ENCODE measurements around the gene TIMM10B.

TIMM10B gene

DNA sequence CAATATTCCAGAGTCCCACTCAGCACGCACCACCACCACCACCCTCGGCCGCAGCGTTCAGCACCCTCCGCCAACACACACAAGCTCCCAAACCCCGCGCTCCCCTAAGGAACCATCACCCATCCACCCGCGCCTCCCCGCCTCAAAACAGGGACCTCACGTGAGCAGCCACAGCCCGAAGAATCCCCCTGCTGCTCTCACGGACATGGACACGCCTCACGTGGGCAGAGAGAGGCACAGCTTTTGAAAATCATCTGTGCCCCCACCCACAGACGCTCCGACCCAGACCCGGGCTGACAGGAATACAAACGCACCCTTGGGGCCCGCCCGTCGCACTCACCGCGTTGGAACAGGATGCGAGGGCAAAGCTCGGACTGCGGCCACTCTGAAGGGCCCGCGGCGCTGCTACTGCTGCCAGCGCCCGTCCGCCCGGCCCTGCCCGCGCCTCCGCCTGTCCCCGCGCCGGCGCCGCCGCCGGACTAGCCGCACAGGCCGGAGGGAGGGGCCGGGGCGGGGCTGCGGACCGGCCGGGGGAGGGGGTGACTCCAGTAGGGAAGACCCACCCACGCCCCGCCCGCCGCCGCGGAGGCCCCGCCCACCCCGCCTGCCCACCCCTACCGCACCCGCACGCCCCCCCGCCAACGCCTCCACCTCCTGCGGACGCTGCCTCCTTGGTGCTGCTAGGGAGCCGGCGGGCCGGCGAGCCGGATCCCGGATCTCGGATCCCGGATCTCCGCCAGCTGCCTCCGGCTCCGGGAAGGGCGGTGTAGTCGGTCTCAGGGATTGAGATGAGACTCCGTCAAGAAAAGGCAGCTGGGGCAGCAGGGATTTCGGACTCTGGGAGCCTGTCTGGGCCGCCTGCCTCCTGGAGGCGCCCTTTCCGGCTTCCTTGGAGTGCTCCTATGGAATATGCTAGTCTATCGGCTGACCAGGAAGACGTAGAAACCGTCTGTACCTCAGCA is 7.6 kb upstream of the TIMM10B start, which contains the start of gene TRIM3:
Gene TRIM3 (minus strand): TSS at position 491 of the 962 bp plus-strand sequence. CDS start 8,246 bp downstream, outside the sequence.
- FAIRE-seq, result no peak

DNA sequence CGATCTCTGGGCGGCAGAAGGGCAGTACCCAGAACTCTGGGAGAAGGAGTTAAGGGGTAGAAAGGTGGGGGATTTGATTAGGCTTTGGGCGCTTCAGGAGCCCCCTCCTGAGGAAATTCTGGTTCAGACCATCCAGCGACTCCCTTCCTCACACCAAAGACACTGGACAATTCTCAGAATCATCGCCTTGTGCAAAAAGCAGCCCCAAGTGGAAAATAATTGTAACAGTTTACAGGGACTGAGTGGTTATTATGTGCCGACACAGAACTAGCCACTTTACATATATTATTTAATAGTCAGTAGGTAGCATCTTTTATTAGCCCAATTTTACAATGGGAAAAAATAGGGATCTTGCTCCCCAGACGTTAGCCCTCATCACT is 6.9 kb upstream of the TIMM10B start:
- no peak for FAIRE-seq

DNA sequence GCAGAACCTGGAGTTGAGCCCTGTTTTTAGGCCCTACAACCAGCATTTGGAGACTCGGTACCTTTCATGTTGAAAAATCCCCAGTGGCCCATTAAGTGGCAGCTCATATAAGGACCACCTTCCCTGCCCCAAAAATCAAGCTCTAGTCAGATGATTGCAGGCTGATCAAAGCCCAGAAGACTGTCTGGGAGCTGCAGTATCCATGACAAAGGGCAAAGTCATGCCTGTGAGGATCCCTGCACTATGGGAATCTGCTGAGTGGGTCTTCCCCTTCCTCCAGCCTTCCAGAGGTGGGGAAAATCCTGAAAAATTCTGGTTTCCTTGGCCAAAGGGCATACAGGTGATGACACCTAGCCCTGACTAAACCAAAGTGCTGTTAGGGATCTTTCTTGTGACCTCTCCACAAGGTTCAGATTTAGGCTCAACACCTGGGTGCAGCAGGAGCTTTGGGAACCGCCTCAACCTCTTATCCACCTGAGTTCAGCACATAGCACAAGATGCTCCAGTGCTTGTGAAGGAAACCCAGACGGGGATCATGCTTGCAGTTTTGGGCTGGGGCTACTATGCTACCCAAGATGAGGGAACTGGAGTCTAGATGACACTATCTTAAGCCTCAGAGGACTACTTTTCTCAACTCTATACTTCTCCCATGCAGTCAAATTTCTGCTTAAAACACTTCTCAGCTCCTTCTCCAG is 6.3 kb upstream of the TIMM10B start:
- no peak for FAIRE-seq

DNA sequence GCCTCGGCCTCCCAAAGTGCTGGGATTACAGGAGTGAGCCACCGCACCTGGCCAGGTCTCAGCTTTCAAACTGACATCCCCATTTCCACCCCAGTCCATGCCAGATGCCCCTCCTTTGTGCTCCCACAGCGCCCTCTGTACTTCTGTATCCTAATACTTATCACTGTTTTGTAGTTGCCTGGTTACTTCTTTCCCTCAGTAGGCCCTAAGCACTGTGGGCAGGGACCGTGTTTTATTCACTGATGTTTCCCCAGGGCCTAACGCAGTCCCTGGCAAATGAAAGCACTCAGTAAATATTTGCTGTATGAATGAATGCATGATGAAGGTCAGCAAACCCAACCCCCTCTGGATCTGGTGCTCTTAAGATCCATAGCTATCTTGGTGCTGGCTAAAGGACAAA is 5.4 kb upstream of the TIMM10B start:
- FAIRE-seq, result no peak

DNA sequence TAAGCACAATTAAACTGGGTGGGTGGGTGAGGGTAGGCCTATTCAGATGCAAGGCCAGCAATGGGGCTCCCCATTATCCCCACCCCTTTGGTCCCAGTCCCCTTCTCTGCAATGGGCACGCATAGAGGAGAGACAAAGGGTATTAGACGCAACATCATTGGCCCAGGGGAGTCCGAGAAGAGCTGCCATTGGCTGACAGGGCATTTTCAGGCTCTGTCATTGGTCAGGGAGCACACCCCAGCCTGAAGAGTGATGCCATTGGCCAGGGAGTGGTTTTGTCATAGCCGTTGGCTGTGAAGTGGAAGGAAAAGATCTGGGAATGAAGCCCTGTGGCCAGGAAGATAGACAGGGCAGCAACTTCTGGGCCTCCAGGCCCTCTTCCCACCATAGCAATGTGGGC is 4.7 kb upstream of the TIMM10B start:
- FAIRE-seq, result no peak

DNA sequence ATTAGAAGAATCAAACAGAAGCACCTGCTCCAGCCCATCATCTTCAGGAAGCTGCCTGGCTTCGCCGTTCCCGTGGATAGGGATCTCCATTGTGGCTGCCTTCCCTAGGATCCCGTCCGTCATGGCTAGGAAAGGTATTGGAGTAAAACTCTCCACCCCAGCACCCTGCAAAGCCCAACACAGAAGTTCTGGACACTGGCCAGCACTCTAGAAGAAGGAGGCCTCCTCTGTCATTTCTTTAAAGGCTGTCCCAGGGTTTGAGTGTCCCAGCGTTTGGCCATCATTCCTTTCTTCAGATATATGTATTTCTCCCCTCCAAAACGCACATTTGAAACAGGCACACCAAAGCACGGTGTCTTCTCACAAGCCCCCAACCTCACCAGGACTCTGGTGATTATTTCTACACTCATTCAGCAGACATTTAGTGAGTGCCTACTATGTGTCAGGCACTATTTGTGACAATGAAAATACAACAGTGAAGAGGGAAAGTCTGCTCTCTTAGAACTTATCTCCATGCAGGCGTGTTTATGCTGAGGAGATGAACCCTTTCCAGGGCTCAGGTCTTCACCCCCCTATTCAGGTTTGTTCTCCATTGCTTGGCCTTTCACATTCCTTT is 894 bp upstream of the TIMM10B start:
- no peak for FAIRE-seq

DNA sequence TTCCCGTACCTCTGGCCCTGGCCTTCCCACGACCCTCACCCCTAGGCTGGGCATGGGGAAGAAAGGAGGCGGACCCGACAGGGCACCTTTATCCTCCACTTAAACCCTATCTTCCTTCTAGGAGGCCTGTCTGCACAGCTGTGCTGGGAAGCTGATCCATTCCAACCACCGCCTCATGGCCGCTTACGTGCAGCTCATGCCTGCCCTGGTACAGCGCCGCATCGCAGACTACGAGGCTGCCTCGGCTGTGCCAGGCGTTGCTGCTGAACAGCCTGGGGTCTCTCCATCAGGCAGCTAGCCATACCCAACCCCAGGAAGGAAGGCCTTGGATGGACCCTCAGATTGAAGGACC is 599 bp downstream of the TIMM10B start:
- FAIRE-seq, result no peak

DNA sequence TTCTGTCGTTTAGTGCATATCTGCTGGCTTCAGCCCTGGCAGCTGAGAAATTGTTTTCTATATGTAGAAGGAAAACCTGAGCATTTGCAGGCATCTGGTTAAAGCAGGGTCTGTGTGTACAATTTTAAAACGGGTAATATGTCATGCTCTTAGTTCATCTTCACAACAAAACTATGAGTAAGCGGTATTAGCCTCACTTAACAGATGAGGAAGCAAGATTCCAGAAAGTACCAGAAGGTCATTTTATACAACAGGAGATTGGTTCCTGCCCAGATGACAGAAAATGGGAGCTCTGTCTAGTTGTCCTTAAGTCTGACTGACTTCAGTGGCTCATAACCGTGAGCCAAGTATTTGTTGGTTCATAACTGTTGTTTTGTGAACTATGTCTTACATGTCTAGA is 1.1 kb downstream of the TIMM10B start:
- no peak for FAIRE-seq

DNA sequence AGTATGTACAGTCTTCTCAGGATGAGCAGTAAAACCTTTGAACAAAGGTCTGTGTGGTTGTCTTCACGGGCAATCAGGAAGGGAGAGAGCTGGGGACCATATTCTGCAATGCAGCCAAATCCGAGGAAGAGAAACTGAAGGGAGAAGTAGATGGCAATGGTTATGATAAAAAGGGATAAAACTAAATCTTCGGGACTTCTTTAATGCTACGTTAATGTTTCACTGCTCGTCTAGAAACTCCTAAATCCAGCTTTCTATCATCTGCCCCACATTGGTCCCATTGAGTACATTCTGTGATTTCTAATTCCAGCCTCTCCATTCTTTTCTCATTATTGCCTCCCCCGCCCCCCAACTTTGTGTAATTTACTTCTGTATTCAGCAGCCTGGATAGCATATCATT is 1.7 kb downstream of the TIMM10B start:
- FAIRE-seq, result no peak

DNA sequence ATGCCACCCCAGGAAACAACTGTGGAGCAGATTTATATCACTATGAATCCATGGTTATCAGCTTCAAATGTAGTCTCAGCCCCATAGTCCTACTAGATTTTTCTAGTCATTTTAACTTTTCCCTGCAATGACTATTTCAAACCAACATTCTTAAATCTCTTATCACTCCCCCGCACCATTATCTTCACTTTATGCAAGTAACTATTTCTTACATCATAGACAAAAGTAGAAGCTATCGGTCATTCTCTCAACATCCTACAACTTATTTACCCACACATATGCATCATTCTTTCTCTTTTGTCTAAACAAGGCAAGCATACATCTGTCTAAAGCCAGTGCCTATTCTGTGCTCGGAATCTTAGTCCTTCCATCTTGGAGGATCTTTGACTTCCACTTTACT is 4.4 kb downstream of the TIMM10B start:
- FAIRE-seq, result no peak

DNA sequence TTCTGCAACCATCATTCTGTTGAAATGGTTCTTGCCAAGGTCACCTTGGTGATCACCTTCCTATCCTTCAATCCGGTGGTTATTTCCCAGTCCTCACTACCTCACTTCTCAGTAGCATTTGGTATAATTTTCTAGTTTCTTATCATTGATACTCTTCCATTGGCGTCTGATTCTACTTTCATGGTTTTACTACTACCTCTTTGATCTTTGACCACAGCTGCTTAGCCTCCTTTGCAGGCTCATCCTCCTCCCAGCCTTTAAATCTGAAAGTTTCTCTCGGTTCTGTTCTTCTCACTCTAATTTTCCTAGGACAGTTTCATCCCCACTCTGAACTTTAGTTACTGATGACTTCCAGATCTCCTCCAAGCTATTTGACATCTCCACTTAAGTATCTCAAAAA is 5.0 kb downstream of the TIMM10B start:
- FAIRE-seq, result no peak

DNA sequence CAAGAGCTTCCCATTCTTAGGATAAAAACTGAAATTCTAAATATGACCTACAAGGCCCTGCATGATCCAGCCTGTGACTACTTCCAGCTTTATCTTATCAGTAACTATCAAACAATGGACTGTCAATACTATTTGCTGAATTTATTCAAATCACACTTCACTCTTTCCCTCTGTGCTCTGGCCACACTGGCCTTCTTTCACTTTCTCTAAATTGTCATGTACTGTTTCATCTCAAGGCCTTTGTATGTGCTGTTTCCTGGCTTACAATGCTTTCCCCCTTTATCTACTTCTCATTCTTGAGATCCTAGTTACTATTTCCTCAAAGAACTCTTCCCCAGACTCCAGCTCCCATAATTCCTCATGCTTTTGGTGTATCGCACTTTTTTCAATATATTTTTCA is 5.6 kb downstream of the TIMM10B start:
- FAIRE-seq, result no peak

DNA sequence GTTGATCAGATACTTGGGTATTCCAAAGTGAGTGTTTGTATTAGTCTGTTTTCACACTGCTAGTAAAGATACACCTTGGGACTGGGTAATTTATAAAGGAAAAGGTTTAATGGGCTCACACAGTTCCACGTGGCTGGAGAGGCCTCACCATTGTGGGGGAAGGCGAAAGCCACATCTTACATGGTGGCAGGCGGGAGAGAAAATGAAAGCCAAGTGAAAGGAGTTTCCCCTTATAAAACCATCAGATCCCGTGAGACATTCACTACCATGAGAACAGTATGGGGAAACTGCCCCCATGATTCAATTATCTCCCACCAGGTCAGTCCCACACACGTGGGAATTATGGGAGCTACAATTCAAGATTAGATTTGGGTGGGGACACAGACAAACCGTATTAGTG is 7.0 kb downstream of the TIMM10B start:
- no peak for FAIRE-seq

DNA sequence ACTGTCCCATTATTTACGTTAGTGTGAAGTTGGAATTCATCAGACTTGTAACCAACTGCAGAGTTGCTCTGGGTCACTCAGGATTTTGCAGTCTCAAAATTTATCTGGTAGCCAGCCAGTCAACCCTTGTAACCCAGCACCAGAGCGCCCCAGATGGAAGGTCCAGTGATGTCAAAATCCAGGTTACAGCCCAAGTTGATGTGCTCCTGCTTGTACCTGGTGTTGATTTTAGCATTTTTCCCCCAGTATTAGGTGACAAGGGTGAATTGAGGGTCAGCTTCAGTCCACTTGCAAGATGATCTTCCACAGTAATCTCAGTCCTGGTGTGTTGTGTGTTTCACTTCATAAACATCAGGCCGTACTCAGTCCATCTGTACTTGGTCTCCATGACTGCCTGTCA is 7.5 kb downstream of the TIMM10B start:
- FAIRE-seq, result no peak

DNA sequence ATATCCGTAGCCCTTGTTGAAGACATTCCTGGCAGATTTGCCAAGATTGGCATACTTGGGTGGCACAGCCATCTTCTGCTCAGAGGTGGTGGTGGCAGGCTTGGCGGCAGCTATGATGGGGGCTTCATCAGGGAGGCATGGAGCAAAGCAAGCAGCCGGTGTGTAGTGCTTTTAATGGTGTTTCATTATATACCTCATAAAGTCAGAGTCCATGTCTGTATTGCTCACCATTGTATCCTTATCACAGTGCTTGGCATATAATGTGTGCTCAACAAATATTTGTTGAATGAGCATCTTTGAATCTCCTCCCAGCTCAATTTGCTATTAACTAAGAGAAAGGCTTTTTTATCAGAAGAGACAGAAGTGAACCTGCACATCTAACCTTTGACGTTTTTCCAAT is 8.0 kb downstream of the TIMM10B start:
- FAIRE-seq, result no peak

DNA sequence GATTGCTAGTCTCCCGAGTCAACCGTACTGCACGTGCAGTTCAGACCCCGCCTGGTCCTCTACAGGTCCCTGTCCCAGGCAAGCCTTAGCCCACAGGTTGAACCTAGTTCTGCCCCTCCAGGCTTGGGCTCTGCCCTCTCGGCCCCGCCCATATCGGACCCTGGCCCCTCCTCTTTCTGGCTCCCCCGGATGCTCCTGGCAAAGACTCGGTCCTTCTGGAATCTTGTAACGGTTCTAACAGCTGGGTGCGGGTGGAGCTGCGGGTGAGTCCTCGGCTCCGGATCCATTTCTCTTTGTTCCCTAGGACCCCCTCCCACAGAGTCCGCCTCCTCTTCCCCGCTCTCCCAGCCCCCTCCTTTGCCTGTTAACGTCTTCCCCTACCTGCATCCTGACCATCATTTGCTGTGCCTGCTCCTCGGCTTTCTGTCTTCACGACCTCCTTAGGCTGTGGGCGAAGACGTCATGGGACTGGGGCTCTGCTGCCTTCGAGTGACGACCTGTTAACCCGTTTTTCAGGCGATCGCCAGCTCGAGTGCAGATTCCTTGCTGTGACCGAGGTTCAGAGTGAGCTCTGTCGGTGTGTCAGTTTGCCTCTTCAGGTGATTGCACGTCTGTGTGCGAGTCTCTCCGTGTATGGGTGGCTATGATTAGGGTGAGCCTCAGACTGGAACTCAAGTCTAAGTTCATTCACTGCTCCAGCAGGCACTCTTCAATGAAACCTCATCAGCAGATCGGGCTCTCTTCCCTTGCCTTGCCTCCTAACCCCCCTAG is 16.0 kb downstream of the TIMM10B start, which contains the start of gene DNHD1:
Gene DNHD1 (plus strand): TSS at position 212 of the 771 bp plus-strand sequence. CDS start 936 bp downstream, outside the sequence.
- FAIRE-seq, result no peak

DNA sequence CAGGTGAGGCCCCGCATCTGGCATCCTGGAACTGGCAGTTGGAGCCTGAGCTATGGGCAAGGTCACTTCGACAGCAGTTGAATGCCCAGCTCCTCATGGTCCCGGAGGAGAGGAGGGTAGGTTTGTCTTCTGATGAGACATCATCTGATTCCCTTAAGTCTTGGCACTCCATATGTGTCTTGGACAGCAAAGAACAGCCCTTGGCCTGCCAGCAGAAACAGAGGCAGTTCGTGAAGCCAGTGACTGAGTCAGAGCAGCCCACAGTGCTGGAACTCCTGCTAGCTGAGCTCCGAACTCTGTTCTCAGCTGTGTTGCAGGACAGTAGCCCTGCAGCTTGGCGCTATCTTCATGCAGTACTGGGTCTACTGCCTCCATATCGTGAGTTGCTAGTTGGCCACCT is 16.8 kb downstream of the TIMM10B start:
- FAIRE-seq, result no peak

DNA sequence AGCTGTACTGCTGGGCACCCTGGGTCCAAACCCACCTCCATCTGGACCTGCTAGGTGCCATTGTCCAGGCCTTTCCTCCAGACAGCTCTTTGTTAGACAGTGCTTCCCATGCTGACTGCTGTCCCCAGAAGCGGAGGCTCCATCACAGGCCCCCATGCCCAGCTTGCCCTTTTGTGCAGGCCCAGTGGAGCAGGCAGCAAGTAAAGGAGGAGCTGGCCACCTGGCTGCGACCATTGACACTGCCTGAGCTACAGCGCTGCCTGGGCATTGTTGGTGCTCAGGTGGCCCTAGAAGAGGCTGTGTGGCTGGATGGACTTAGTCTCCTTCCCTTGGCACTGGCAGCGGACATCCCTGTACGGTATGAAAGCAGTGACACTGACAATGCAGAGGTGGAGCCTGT is 17.2 kb downstream of the TIMM10B start:
- FAIRE-seq, result no peak

DNA sequence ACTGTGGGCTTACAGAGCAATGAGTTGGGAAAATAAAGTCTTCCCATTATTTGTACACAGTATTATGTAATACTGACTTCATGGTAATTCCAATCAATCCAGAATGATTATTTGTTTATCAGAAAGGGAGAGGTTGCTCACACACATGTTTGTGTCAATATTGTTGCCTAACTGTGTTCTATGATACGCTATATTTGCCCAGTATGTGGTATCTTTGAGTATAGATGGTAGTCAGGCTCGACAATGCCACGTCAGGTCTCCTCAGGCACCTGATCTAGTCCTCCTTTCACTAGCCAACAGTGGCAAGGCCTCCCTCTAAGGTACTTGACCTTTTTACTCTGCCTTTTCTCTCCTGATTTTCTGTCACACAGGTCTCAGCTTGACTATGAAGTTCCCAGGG is 21.1 kb downstream of the TIMM10B start:
- no peak for FAIRE-seq

DNA sequence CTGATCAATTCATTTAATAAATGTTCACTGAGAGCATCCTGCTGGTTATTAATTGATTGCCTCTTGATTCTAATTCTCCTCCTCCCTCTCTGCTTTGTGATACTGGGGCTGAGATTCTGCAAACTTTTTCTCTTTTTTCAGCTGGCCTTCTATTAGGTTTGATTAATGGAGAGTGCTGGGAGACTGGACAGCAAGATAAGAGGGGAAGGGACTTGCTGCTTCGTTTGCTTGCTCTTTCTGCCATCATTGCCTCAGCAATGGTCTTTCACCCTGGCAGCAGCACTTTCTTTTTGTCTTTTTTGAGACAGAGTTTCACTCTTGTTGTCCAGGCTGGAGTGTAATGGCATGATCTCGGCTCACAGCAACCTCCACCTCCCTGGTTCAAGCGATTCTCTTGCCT is 22.9 kb downstream of the TIMM10B start:
- no peak for FAIRE-seq

DNA sequence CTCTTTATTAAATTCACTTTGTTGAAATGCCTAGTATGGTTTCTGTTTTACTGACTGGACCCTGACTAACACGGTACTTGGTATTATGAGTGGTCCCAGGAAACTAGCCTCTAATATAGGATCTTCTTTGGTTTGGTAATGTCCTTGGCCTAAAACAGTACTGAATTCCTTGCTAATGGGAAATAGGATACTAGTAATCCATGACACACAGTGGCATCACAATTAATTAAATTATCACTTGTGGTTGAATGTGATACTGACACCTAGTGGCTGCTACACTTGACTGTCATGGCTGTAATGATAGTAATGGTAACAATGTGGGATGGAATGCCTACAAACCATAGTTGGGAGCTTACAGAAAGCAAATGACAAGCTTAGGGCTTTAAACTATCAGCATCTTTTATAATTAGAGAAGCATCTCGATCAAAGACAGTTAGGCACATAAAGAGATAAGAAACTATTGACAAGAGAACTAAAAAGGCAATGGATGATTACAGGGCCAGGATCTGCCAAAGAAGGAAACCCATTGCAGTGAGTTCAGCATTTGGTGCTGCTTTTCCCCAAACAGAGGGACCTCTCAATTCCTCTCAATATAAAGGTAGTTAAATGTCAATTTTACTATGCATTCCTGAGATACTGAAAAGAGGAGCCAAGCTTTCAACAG is 24.4 kb downstream of the TIMM10B start:
- FAIRE-seq, result peak; percentile 77

DNA sequence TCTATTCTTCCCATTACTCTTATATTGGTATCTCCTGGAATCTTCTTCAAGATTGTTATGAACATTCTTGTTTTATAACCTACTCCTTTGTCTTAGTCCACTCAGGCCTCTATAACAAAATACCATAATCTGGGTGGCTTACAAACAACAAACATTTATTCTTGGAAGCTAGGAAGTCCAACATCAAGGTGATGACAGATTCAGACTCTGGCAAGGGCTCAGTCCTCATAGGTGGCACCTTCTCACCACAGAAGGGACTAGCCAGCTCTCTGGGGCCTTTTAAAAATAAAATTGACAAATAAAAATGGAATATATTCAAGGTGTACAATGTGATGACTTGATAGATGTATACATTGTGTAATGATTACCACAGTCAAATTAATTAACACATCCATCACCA is 35.6 kb downstream of the TIMM10B start:
- no peak for FAIRE-seq

Data from G401.6 (cell line).